GM18951 (cell line): ENCODE data around the gene GIMAP8.

ENCODE experiments used
- POLR2A ChIP-seq: IDR thresholded peaks from 4 replicates; pipeline ENCODE4 v1.6.1; 2011; ENCODE audit warnings: mild to moderate bottlenecking; ENCODE audit not compliant: insufficient read length, insufficient read depth; ENCODE audit errors: extremely low read depth
- in situ Hi-C: fragments of 300-500 bp; cut with MboI; formaldehyde crosslinking; loops from one replicate; pipeline ENCODE4 v1.12.0; 2022; ENCODE audit warnings: low sequenced_read_pairs, mixed read lengths, inconsistent platforms; ENCODE audit not compliant: unreplicated experiment

GIMAP8 gene

GRCh38 chr7:150450491-150451001 lies at the start of gene GIMAP8:
GIMAP8 (plus strand) TSS chr7:150450630; CDS start chr7:150466699, 16,069 bp downstream.
- TF ChIP-seq POLR2A: peak; percentile 15
- in situ Hi-C loops: no loop called here

GRCh38 chr7:150400788-150401423 lies 49.5 kb upstream of the GIMAP8 start:
- in situ Hi-C loops: no loop called here
- no peak for TF ChIP-seq POLR2A

GRCh38 chr7:150401424-150401790 lies 49.0 kb upstream of the GIMAP8 start:
- in situ Hi-C loops: no loop called here
- no peak for TF ChIP-seq POLR2A

DNA sequence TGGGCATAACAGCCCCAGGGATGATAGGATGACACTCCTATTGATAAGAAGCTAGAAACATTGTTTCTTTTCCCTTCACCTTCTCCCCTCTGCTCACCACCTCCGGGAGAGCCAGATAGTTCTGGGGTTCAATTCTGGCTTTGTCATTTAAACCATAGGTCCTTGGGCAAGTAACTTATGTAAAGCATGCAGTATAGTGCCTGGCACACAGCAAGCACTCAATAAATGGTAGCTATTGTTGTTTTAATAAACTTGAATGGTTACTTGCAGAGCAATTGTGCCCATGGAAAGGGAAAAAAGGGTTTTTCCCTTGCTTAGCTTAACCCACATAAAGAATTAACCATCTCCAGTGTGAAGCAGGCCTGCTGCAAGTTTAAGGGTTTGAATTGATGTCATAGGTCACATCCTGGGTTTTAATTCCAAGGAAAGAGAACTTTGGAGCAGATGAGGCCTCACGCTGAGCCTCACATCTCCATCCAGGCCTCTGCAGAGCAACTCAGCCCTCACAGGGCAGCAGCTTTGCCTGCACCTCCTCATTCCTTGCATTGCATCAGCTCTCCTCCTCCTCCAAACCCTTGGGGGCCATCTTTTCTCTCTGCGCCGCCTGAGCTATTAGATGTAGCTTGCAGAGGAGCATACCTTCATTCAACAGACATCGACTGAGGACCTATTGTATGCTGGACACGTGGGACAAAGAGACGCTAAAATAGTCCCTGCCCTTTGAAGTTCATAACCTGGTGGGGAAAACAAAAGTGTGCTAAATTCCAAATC lies 48.4 kb upstream of the GIMAP8 start:
- in situ Hi-C loops: no loop called here
- TF ChIP-seq POLR2A: no peak

- in situ Hi-C loops: no loop called here
- TF ChIP-seq POLR2A: no peak
These were observed 47.6 kb upstream of the GIMAP8 start for GRCh38 chr7:150402671-150403321.

DNA sequence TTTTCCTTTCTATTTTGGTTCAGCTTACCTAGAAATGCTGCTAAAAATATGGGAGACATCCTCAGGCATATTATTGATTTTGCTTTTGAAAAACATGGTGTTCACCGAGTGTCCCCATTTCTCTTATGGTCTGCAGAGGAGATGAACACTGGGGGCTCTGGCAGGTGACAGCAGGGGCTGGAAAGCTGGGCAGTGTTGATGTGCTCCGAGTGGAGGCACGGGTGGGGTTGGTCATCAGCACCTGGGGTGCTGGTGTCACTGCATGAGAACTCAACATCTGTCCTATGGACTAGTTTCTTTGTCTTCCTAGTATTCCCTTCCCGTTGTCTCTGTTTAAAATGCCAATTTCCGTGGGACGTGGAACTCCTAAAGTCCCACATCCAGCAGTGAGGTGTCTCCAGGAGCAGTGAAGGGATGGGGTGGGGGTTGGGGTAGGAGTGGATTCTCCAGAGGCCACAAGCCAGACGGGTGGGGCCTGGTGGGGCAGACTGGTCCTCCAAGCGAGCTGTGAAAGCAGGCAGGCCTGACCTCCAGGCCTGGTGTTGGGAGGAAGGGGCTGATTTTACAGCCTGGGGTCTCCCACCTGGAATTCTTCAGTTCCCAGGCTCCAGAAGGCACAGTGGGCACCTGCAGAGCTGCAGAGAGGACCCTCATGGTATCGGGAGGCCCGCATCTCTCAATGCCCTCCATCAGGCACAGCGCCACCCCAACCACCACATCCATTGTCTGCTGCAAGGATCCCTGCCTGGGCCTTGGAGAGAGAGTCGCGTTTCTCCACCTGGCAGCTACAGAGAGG lies 46.9 kb upstream of the GIMAP8 start:
- no peak for TF ChIP-seq POLR2A
- in situ Hi-C loops: no loop called here

DNA sequence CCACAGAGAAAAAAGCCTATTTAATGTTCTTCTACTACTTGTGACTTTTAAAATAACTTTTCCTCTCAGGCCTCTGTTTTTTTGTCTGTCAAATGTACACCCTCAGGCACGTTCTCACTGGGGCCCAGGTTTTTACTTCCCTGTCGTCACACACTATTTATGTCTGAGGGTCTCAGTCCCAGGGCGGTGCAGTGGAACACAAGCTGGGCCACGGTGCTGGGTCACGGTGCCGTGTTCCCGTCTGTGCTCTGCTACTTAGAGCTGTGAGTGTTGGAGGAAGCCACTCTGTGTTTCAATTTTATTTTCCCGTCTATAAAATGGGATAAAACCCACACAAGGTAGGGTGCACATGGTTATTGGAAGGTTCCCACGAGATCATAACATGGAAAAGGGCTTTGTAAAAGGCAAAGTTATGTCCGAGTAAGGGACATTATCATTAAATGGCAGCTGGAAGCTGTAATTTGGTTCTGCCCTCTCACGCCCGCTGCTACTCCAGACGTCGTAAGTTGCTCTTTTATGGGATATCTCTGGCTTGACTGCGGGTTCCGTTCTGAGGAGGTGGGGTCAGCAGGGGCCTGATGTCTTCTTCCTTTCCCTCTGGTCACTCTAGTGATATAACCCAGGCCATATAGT lies 46.1 kb upstream of the GIMAP8 start:
- in situ Hi-C loops: no loop called here
- no peak for TF ChIP-seq POLR2A

- in situ Hi-C loops: no loop called here
These were observed 45.4 kb upstream of the GIMAP8 start for GRCh38 chr7:150404805-150405583.

GRCh38 chr7:150405584-150406311 lies 44.7 kb upstream of the GIMAP8 start:
- TF ChIP-seq POLR2A: no peak
- in situ Hi-C loops: no loop called here

More at GRCh38 chr7:150404805-150405583, 45.4 kb upstream of the GIMAP8 start:
- TF ChIP-seq POLR2A: peak; percentile 93

DNA sequence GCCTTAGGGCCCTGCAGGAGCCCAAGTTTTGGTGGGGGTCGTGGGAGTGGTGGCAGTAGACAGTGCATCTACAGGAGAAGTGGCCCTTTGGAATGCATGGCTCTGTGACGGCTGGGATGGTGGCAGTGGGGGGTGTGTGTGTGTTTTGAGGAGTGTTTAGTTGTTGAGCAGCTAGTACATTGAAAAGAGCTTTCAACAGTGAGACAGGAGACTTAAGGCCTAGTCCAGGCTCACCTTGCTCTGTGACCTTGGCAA lies 44.2 kb upstream of the GIMAP8 start:
- in situ Hi-C loops: no loop called here

More for the DNA sequence above, 44.2 kb upstream of the GIMAP8 start:
- no peak for TF ChIP-seq POLR2A
